Neural progenitor cell (in vitro differentiated cells): ENCODE results near the gene SLC35E1.

Experiments
- EZH2 ChIP-seq: fragments of 200-600 bp; sonication (generic); IDR thresholded peaks from 2 replicates; pipeline ENCODE4 v1.6.1; 2017; ENCODE audit warnings: antibody characterized with exemption, mild to moderate bottlenecking, moderate library complexity
- EZH2phosphoT487 ChIP-seq: fragments of 200-600 bp; sonication (generic); IDR thresholded peaks from 2 replicates; pipeline ENCODE4 v1.6.1; 2017; ENCODE audit warnings: antibody characterized with exemption
- TF ChIP-seq, protein P1 (sequence below): fragments of 200-600 bp; sonication (generic); IDR thresholded peaks from 2 replicates; pipeline ENCODE4 v1.5.1; 2017; ENCODE audit warnings: antibody characterized with exemption, mild to moderate bottlenecking

DNA sequence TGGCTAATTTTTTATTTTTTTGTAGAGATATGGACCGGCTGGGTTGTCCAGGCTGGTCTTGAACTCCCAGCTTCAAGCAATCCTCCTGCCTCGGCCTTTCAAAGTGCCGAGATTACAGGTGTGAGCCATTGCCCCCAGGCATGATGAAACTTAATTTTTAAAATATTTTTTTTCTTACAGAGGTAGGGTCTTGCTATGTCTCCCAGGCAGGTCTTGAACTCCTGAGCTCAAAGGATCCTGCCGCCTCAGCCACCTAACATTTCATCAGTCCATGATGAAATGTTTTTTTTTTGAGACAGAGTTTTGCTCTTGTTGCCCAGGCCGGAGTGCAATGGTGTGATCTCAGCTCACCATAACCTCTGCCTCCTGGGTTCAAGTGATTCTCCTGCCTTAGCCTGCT, 63.7 kb downstream of the SLC35E1 start:
- TF ChIP-seq, protein P1, sequence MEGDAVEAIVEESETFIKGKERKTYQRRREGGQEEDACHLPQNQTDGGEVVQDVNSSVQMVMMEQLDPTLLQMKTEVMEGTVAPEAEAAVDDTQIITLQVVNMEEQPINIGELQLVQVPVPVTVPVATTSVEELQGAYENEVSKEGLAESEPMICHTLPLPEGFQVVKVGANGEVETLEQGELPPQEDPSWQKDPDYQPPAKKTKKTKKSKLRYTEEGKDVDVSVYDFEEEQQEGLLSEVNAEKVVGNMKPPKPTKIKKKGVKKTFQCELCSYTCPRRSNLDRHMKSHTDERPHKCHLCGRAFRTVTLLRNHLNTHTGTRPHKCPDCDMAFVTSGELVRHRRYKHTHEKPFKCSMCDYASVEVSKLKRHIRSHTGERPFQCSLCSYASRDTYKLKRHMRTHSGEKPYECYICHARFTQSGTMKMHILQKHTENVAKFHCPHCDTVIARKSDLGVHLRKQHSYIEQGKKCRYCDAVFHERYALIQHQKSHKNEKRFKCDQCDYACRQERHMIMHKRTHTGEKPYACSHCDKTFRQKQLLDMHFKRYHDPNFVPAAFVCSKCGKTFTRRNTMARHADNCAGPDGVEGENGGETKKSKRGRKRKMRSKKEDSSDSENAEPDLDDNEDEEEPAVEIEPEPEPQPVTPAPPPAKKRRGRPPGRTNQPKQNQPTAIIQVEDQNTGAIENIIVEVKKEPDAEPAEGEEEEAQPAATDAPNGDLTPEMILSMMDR = no peak
- TF ChIP-seq EZH2phosphoT487 (no peak), EZH2 (no peak)
